Gastrocnemius medialis (tissue), 4 donors: ENCODE data around the gene GC.

Experiments
- CTCF ChIP-seq, 5 experiments: fragments of 450-650 bp in 3 of 5; fragments of 200-600 bp in 2 of 5; sonication (generic) in 2 of 5; IDR thresholded peaks in 4 of 5; conservative IDR thresholded peaks in 1 of 5; 1 replicate in 4 of 5; 2 replicates in 1 of 5; pipeline ENCODE4 v1.5.1; 2016 to 2019; ENCODE audit warnings: antibody characterized with exemption in 5 of 5, mild to moderate bottlenecking in 3 of 5, moderate library complexity in 3 of 5
- POLR2A ChIP-seq, 2 donors: fragments of 450-650 bp; IDR thresholded peaks; one replicate each; pipeline ENCODE4 v1.6.1; 2017; ENCODE audit warnings: antibody characterized with exemption in 2 of 2, mild to moderate bottlenecking in 2 of 2, moderate library complexity in 2 of 2

GRCh38 chr4:71768123-71768522, 15.8 kb downstream of the GC start:
- TF ChIP-seq CTCF (IDR thresholded peaks at IDR 0.05 in 4 of 5, conservative IDR thresholded peaks at IDR 0.05 in 1 of 5): no peak
- TF ChIP-seq POLR2A (IDR thresholded peaks at IDR 0.05): no peak
